ENCODE data around the gene KLK15.

Gene KLK15, protein sequence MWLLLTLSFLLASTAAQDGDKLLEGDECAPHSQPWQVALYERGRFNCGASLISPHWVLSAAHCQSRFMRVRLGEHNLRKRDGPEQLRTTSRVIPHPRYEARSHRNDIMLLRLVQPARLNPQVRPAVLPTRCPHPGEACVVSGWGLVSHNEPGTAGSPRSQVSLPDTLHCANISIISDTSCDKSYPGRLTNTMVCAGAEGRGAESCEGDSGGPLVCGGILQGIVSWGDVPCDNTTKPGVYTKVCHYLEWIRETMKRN

GRCh38 chr19:50833117-50833801 lies at the start of gene KLK15:
TSS of gene KLK15 (minus strand) at chr19:50833574. CDS start at chr19:50831492, 2,082 bp downstream.
- DNase-seq: no peak

DNA sequence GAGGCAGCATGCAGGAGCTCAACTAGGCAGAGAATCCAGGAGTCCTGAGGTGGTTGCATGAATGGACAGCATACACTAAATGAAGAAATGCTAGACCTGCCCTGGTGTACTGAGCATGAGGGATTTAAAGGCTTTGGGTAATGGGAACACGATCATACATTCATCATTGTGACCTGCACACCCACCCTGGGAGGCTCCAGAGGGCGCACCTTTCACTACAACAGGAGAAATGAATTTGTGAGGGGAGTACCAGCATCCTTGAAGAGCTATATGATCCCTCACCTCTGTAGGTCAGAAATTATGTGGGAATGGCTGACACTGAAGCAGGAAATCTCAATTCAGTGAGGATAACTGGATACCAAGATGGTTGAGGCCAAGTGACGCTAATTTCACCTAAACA lies 48.8 kb upstream of the KLK15 start:
- no peak for DNase-seq

GRCh38 chr19:50880241-50880640 lies 46.9 kb upstream of the KLK15 start:
- no peak for DNase-seq

DNA sequence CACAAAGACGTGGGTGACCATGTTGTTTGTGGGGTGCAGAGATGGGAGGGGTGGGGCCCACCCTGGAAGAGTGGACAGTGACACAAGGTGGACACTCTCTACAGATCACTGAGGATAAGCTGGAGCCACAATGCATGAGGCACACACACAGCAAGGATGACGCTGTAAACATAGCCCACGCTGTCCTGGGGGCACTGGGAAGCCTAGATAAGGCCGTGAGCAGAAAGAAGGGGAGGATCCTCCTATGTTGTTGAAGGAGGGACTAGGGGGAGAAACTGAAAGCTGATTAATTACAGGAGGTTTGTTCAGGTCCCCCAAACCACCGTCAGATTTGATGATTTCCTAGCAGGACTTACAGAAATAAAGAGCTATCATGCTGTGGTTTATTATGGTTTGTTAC lies 45.5 kb upstream of the KLK15 start:
- no peak for DNase-seq

DNA sequence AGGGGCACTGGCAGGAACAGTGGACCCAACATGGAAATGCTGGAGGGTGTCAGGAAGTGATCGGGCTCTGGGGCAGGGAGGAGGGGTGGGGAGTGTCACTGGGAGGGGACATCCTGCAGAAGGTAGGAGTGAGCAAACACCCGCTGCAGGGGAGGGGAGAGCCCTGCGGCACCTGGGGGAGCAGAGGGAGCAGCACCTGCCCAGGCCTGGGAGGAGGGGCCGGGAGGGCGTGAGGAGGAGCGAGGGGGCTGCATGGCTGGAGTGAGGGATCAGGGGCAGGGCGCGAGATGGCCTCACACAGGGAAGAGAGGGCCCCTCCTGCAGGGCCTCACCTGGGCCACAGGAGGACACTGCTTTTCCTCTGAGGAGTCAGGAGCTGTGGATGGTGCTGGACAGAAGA lies 44.0 kb upstream of the KLK15 start:
- no peak for DNase-seq

GRCh38 chr19:50876456-50876855 lies 43.1 kb upstream of the KLK15 start:
- DNase-seq: no peak

DNA sequence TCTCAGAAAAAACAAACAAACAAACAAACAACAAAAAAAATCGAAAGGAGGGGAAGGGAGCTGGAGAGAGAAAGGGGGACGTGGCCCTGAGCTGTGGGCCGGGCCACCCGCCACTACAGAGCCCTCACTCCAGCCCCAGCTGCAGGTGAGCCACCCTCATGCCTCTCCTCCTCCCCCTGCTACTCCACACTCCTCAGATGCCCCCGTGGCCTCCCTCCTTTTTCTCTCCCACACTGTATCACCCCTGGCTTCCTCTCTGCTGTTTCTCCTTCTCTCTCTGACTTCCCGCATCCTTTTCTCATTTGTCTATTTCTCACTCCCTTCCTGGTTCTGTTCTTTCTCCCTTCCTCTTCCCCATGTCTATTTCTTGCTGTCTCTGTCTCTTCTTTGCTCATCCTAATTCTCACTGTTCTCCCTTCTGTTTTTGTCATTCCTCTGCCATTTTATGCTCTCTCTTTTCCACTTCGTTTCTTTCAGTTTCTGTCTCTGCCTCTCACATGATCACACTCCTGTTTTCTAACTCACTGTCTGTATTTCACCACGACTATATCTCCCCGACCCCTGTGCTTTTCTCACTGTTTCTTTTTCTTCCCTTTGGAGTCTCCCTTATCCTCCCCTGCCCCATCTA lies 42.5 kb upstream of the KLK15 start:
- no peak for DNase-seq

- no peak for DNase-seq
Measured at GRCh38 chr19:50874211-50874610, 40.8 kb upstream of the KLK15 start.

DNA sequence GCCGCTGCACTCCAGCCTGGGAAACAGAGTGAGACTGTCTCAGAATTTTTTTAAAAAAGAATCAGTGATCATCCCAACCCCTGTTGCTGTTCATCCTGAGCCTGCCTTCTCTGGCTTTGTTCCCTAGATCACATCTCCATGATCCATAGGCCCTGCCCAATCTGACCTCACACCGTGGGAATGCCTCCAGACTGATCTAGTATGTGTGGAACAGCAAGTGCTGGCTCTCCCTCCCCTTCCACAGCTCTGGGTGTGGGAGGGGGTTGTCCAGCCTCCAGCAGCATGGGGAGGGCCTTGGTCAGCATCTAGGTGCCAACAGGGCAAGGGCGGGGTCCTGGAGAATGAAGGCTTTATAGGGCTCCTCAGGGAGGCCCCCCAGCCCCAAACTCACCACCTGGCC lies 39.7 kb upstream of the KLK15 start, which contains the start of gene KLK2:
Gene KLK2, plus strand, starts transcription at position 384 of the 400 bp plus-strand sequence. CDS start 35 bp downstream, outside the sequence.
- DNase-seq: no peak

DNA sequence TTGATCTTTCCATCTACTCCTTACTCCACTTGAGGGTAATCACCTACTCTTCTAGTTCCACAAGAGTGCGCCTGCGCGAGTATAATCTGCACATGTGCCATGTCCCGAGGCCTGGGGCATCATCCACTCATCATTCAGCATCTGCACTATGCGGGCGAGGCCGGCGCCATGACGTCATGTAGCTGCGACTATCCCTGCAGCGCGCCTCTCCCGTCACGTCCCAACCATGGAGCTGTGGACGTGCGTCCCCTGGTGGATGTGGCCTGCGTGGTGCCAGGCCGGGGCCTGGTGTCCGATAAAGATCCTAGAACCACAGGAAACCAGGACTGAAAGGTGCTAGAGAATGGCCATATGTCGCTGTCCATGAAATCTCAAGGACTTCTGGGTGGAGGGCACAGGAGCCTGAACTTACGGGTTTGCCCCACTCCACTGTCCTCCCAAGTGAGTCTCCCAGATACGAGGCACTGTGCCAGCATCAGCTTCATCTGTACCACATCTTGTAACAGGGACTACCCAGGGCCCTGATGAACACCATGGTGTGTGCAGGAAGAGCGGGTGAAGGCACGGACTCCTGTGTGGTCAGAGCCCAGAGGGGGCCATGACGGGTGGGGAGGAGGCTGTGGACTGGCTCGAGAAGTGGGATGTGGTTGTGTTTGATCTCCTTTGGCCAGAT lies 37.2 kb upstream of the KLK15 start:
- DNase-seq: no peak

DNA sequence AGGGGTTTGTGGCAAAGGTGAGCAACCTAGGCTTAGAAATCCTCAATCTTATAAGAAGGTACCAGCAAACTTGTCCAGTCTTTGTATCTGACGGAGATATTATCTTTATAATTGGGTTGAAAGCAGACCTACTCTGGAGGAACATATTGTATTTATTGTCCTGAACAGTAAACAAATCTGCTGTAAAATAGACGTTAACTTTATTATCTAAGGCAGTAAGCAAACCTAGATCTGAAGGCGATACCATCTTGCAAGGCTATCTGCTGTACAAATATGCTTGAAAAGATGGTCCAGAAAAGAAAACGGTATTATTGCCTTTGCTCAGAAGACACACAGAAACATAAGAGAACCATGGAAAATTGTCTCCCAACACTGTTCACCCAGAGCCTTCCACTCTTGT lies 36.1 kb upstream of the KLK15 start:
- DNase-seq: no peak

GRCh38 chr19:50861496-50862286 lies 28.3 kb upstream of the KLK15 start:
- DNase-seq: no peak

- no peak for DNase-seq
Measured at GRCh38 chr19:50861010-50861409, 27.6 kb upstream of the KLK15 start.

DNA sequence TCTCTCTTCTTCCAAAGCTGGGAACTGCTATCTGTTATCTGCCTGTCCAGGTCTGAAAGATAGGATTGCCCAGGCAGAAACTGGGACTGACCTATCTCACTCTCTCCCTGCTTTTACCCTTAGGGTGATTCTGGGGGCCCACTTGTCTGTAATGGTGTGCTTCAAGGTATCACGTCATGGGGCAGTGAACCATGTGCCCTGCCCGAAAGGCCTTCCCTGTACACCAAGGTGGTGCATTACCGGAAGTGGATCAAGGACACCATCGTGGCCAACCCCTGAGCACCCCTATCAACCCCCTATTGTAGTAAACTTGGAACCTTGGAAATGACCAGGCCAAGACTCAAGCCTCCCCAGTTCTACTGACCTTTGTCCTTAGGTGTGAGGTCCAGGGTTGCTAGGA lies 26.5 kb upstream of the KLK15 start:
- DNase-seq: no peak

DNA sequence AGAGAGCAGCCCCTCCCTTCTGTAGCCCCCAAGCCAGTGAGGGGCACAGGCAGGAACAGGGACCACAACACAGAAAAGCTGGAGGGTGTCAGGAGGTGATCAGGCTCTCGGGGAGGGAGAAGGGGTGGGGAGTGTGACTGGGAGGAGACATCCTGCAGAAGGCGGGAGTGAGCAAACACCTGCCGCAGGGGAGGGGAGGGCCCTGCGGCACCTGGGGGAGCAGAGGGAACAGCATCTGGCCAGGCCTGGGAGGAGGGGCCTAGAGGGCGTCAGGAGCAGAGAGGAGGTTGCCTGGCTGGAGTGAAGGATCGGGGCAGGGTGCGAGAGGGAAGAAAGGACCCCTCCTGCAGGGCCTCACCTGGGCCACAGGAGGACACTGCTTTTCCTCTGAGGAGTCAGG lies 25.5 kb upstream of the KLK15 start:
- DNase-seq: no peak

DNA sequence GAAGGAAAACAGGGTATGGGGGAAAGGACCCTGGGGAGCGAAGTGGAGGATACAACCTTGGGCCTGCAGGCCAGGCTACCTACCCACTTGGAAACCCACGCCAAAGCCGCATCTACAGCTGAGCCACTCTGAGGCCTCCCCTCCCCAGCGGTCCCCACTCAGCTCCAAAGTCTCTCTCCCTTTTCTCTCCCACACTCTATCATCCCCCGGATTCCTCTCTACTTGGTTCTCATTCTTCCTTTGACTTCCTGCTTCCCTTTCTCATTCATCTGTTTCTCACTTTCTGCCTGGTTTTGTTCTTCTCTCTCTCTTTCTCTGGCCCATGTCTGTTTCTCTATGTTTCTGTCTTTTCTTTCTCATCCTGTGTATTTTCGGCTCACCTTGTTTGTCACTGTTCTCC lies 24.0 kb upstream of the KLK15 start:
- no peak for DNase-seq

DNA sequence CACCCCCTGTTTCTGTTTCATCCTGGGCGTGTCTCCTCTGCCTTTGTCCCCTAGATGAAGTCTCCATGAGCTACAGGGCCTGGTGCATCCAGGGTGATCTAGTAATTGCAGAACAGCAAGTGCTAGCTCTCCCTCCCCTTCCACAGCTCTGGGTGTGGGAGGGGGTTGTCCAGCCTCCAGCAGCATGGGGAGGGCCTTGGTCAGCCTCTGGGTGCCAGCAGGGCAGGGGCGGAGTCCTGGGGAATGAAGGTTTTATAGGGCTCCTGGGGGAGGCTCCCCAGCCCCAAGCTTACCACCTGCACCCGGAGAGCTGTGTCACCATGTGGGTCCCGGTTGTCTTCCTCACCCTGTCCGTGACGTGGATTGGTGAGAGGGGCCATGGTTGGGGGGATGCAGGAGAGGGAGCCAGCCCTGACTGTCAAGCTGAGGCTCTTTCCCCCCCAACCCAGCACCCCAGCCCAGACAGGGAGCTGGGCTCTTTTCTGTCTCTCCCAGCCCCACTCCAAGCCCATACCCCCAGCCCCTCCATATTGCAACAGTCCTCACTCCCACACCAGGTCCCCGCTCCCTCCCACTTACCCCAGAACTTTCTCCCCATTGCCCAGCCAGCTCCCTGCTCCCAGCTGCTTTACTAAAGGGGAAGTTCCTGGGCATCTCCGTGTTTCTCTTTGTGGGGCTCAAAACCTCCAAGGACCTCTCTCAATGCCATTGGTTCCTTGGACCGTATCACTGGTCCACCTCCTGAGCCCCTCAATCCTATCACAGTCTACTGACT lies 21.4 kb upstream of the KLK15 start, which contains the start of gene KLK3:
Gene KLK3, plus strand, starts transcription at position 280 of the 775 bp plus-strand sequence. Its CDS starts 41 bp downstream, at position 321.
- no peak for DNase-seq

- DNase-seq: no peak
Measured at GRCh38 chr19:50851620-50852019, 18.2 kb upstream of the KLK15 start.

GRCh38 chr19:50850738-50851137 lies 17.4 kb upstream of the KLK15 start:
- no peak for DNase-seq

GRCh38 chr19:50844296-50844935 lies 11.0 kb upstream of the KLK15 start:
- DNase-seq: no peak

DNA sequence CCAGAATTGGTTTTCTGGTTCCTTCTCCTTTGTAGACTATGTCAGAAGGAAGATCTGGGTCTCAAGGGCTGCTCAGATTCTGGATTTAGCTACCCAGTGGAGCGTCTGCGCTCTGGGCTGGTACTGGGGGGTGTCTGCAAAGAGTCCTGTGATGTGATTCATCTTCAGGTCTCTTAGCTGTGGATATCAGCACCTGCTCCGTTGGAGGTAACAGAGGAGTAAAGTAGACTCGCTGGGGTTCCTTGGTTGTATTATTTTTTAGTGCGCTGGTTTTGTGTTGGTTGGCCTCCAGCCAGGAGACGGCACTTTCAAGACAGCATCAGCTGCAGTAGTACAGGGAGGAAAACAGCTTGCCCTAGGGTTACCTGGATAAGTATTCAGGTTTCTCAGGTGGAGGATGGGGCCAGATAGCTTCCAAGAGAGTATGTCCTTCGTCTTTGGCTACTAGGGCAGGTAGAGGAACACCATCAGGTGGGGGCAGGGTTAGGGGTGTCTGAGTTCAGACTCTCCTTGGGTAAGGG lies 10.4 kb upstream of the KLK15 start:
- no peak for DNase-seq

All from activated CD4-positive, alpha-beta T cell treated with anti-CD3 and anti-CD28 coated beads, Interleukin-2, amount 50 U/mL, for 4 hours (primary cell).